IMR-90 (cell line): Measurements from ENCODE around the gene ACP4. TPM values are rescaled to one million over a fixed set of nuclear protein-coding genes. Genes with fewer than 3 reads are reported as not detected.

Source experiments
- ATAC-seq: fragments of 200-7000 bp; cut with Tn5 transposase; 2 replicates; pipeline ENCODE4 v1.9.1; 2020; ENCODE audit warnings: low read depth, mild to moderate bottlenecking, moderate library complexity
- BruUV-seq: library from RNA; stranded (reverse); fragments of 400-500 nt; replicated peaks from 2 replicates; lab custom pipeline; 2021; lab: Mats Ljungman, UMichigan
- CTCF ChIA-PET: fragments of 300-600 bp; formaldehyde crosslinking; extraction: SDS; loops from one replicate; lab custom pipeline; 2021; ENCODE audit warnings: antibody characterized with exemption; lab: Yijun Ruan, JAX
- POLR2A ChIA-PET: fragments of 300-600 bp; sonication (Branson Sonifier 250); formaldehyde crosslinking; loops from one replicate; lab custom pipeline; 2022; ENCODE audit warnings: antibody characterized with exemption; ENCODE audit not compliant: unreplicated experiment; lab: Charles Lee
- DNase-seq: peaks from one replicate; pipeline ENCODE4 v3.0.0; 2013
- H2AFZ ChIP-seq: replicated peaks from 2 replicates; pipeline ENCODE3; 2013; ENCODE audit warnings: low read length, mild to moderate bottlenecking; ENCODE audit not compliant: poor library complexity
- H2AK5ac ChIP-seq: 2 replicates; pipeline ENCODE4 v1.6.1; 2013; ENCODE audit warnings: low read depth, low read length, inconsistent platforms
- H2AK9ac ChIP-seq: replicated peaks from 2 replicates; pipeline ENCODE3; 2013; ENCODE audit warnings: mild to moderate bottlenecking, low read depth, low read length, moderate library complexity; ENCODE audit not compliant: poor library complexity
- H2BK120ac ChIP-seq: 2 replicates; pipeline ENCODE4 v1.6.1; 2013; ENCODE audit warnings: low read depth, low read length, inconsistent platforms
- H2BK15ac ChIP-seq: 3 replicates; pipeline ENCODE4 v1.6.1; 2013; ENCODE audit warnings: low read depth, low read length, inconsistent platforms
- H2BK20ac ChIP-seq: 2 replicates; pipeline ENCODE4 v1.6.1; 2013; ENCODE audit warnings: low read depth, mild to moderate bottlenecking, inconsistent platforms, low read length, moderate library complexity
- H2BK5ac ChIP-seq: 2 replicates; pipeline ENCODE4 v1.6.1; 2013; ENCODE audit warnings: mild to moderate bottlenecking, low read depth, low read length, inconsistent platforms; ENCODE audit not compliant: poor library complexity, severe bottlenecking
- H3K14ac ChIP-seq: replicated peaks from 2 replicates; pipeline ENCODE4 v1.6.1; 2013; ENCODE audit warnings: low read depth, low read length, inconsistent platforms
- H3K18ac ChIP-seq: 2 replicates; pipeline ENCODE4 v1.6.1; 2013; ENCODE audit warnings: low read depth, low read length, control low read depth
- H3K23ac ChIP-seq: 2 replicates; pipeline ENCODE4 v1.6.1; 2013; ENCODE audit warnings: low read depth, low read length, inconsistent platforms
- H3K27ac ChIP-seq: 2 replicates; pipeline ENCODE4 v1.5.1; 2013; ENCODE audit warnings: mild to moderate bottlenecking, control low read depth, low read length; ENCODE audit not compliant: insufficient read depth
- H3K27me3 ChIP-seq: 2 replicates; pipeline ENCODE4 v1.6.1; 2013; ENCODE audit warnings: low read length; ENCODE audit not compliant: control insufficient read depth, insufficient read depth
- H3K36me3 ChIP-seq: 2 replicates; pipeline ENCODE4 v1.6.1; 2013; ENCODE audit warnings: low read length, mixed read lengths; ENCODE audit not compliant: control insufficient read depth, insufficient read depth
- H3K4ac ChIP-seq: 2 replicates; pipeline ENCODE4 v1.6.1; 2013; ENCODE audit warnings: low read depth, low read length, inconsistent platforms
- H3K4me1 ChIP-seq: 2 replicates; pipeline ENCODE4 v1.6.1; 2013; ENCODE audit warnings: low read length, mixed read lengths; ENCODE audit not compliant: control insufficient read depth, insufficient read depth
- H3K4me2 ChIP-seq: 2 replicates; pipeline ENCODE4 v1.6.1; 2013; ENCODE audit warnings: low read depth, mild to moderate bottlenecking, control low read depth, low read length, moderate library complexity
- H3K4me3 ChIP-seq: 2 replicates; pipeline ENCODE4 v1.5.1; 2013; ENCODE audit warnings: low read depth, mild to moderate bottlenecking, control low read depth, low read length, moderate library complexity; ENCODE audit not compliant: insufficient read depth
- H3K56ac ChIP-seq: 2 replicates; pipeline ENCODE4 v1.6.1; 2013; ENCODE audit warnings: low read length, inconsistent platforms; ENCODE audit not compliant: insufficient read depth; ENCODE audit errors: extremely low read depth
- H3K79me1 ChIP-seq, 2 experiments: 2 replicates each; pipeline ENCODE4 v1.6.1; 2013; ENCODE audit warnings: low read length in 2 of 2, inconsistent platforms in 1 of 2, low read depth in 1 of 2
- H3K9ac ChIP-seq: 2 replicates; pipeline ENCODE4 v1.6.1; 2013; ENCODE audit warnings: low read depth, low read length, control low read depth
- H3K9me1 ChIP-seq: 2 replicates; pipeline ENCODE4 v1.6.1; 2013; ENCODE audit warnings: low read length, inconsistent platforms; ENCODE audit not compliant: insufficient read depth
- H3K9me3 ChIP-seq: 2 replicates; pipeline ENCODE4 v1.6.1; 2013; ENCODE audit warnings: low read length; ENCODE audit not compliant: control insufficient read depth, insufficient read depth
- H4K20me1 ChIP-seq: 2 replicates; pipeline ENCODE4 v1.6.1; 2013; ENCODE audit warnings: low read length, inconsistent platforms; ENCODE audit not compliant: insufficient read depth
- H4K5ac ChIP-seq: 2 replicates; pipeline ENCODE4 v1.6.1; 2013; ENCODE audit warnings: mild to moderate bottlenecking, low read depth, low read length, control low read depth
- H4K8ac ChIP-seq, 2 experiments: 2 replicates each; pipeline ENCODE4 v1.6.1; 2013; ENCODE audit warnings: low read depth in 2 of 2, low read length in 2 of 2, control low read depth in 1 of 2, inconsistent platforms in 1 of 2
- H4K91ac ChIP-seq: 2 replicates; pipeline ENCODE4 v1.6.1; 2013; ENCODE audit warnings: low read depth, low read length, inconsistent platforms; ENCODE audit not compliant: insufficient read depth
- MAFK ChIP-seq: IDR thresholded peaks from 2 replicates; pipeline ENCODE4 v1.6.1; 2012; ENCODE audit warnings: low read depth, low read length, improper control_type of control experiment
- MAZ ChIP-seq: IDR thresholded peaks from 2 replicates; pipeline ENCODE4 v1.6.1; 2012; ENCODE audit warnings: low read depth, mild to moderate bottlenecking, low read length, improper control_type of control experiment, moderate library complexity, borderline replicate concordance
- MXI1 ChIP-seq: IDR thresholded peaks from 2 replicates; pipeline ENCODE4 v1.6.1; 2012; ENCODE audit warnings: low read depth, mild to moderate bottlenecking, low read length, moderate library complexity, borderline replicate concordance
- RAD21 ChIP-seq: IDR thresholded peaks from 2 replicates; pipeline ENCODE4 v1.6.1; 2012; ENCODE audit warnings: low read length, improper control_type of control experiment
- SMC3 ChIP-seq: fragments of 150-350 bp; IDR thresholded peaks from 2 replicates; pipeline ENCODE4 v1.6.1; 2016; ENCODE audit warnings: low read depth, mild to moderate bottlenecking, antibody characterized with exemption, low read length, moderate library complexity
- WGBS, 2 experiments: methylation state at CpG; one replicate each; pipeline versions ENCODE4 v1.1.5 to v1.1.7; 2013; ENCODE audit warnings: missing lambda C conversion rate in 2 of 2; ENCODE audit not compliant: insufficient read length in 1 of 2; ENCODE audit errors: extremely low coverage in 2 of 2; 5-methylcytosine and 5-hydroxymethylcytosine counted together
- dilution Hi-C: fragments of 300-500 bp; cut with HindIII; formaldehyde crosslinking; loops from one replicate; pipeline ENCODE4 v1.14.3; 2018; ENCODE audit warnings: low sequenced_read_pairs; ENCODE audit not compliant: unreplicated experiment
- in situ Hi-C: fragments of 300-500 bp; cut with MboI; formaldehyde crosslinking; loops from 3 replicates; pipeline ENCODE4 v1.14.3; 2019; ENCODE audit warnings: low sequenced_read_pairs, inconsistent platforms, mixed read lengths
- intact Hi-C: fragments of 100-400 bp; cut with micrococcal nuclease; formaldehyde crosslinking; loops from 2 replicates; pipeline ENCODE4 v1.10.0; 2022
- polyA plus RNA-seq, 3 experiments: library from polyadenylated mRNA; depleted of rRNA; stranded (reverse); fragments of >200 nt; gene quantifications; 2 replicates each; pipeline ENCODE4 v1.2.3, GENCODE V29; 2012; ENCODE audit warnings: low replicate concordance in 1 of 3
- total RNA-seq: library from RNA; depleted of rRNA; stranded (reverse); fragments of >200 nt; gene quantifications from 2 replicates; pipeline ENCODE4 v1.2.3, GENCODE V29; 2012
- TF ChIP-seq, protein P1 (sequence below): fragments of 150-350 bp; IDR thresholded peaks from 2 replicates; pipeline ENCODE4 v1.6.1; 2017; ENCODE audit warnings: mild to moderate bottlenecking, antibody characterized with exemption, low read length, low read depth

ACP4 gene
- total and polyA plus RNA-seq, 2 of the 4 experiments (the other 2 are of a cell fraction) = not detected

- no peak overlapping the region for H2AK9ac ChIP-seq
- BruUV-seq = no TSS peak
- no peak overlapping the region for H3K4me2 ChIP-seq
- no peaks in the 10 kb centered on the region for H3K79me1 ChIP-seq
- H2BK15ac ChIP-seq = no peak overlapping the region
- no peaks in the 10 kb centered on the region; the same call in 1 of the 2 replicates for H3K27me3 ChIP-seq
- H3K14ac ChIP-seq = no peak overlapping the region
- TF ChIP-seq RAD21 (no peak), MAZ (no peak), MXI1 (no peak), MAFK (no peak), SMC3 (no peak)
- TF ChIP-seq, protein P1, sequence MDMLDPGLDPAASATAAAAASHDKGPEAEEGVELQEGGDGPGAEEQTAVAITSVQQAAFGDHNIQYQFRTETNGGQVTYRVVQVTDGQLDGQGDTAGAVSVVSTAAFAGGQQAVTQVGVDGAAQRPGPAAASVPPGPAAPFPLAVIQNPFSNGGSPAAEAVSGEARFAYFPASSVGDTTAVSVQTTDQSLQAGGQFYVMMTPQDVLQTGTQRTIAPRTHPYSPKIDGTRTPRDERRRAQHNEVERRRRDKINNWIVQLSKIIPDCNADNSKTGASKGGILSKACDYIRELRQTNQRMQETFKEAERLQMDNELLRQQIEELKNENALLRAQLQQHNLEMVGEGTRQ = no peak
- H2BK20ac ChIP-seq = no peak overlapping the region
- no peak overlapping the region for H3K18ac ChIP-seq
- H2BK5ac ChIP-seq = no peak overlapping the region
- H2BK120ac ChIP-seq = no peak overlapping the region
- no peaks in the 10 kb centered on the region for H3K9me1 ChIP-seq
- H3K4me3 ChIP-seq = no peak overlapping the region
- H3K36me3 ChIP-seq = no peaks in the 10 kb centered on the region
- intact Hi-C loops = no loop called here
- CTCF ChIA-PET = no interaction called here
- no peak overlapping the region for H4K5ac ChIP-seq
- in situ Hi-C loops = no loop called here
- no peak overlapping the region for H3K23ac ChIP-seq
- no peak overlapping the region for H4K8ac ChIP-seq
- no peak overlapping the region for H4K91ac ChIP-seq
- ATAC-seq (no peak), DNase-seq (no peak)
- H4K20me1 ChIP-seq = no peaks in the 10 kb centered on the region
- no peak overlapping the region for H3K56ac ChIP-seq
- H3K4me1 ChIP-seq = no peaks in the 10 kb centered on the region
- H3K9me3 ChIP-seq = no peaks in the 10 kb centered on the region
- H3K9ac ChIP-seq = no peak overlapping the region
- dilution Hi-C loops = no loop called here
- POLR2A ChIA-PET = no interaction called here
- H2AFZ ChIP-seq = no peak overlapping the region
- H3K27ac ChIP-seq = no peak overlapping the region
- H2AK5ac ChIP-seq = no peak overlapping the region
- no peak overlapping the region for H3K4ac ChIP-seq
- WGBS, 2 experiments = 73% methylated on average over 4 of the region's 8 CpGs; no CpG with 5 or more reads in 1 of the 2 experiments
These were observed 42.5 kb downstream of the ACP4 start for GRCh38 chr19:50832666-50833065.
